ENCODE measurements around the gene ZBED1. TPM values are rescaled to one million over a fixed set of nuclear protein-coding genes. Genes with fewer than 3 reads are reported as not detected.

Gene ZBED1
- polyA plus RNA-seq, 3 donors, result 44.2 to 46.2 (median 45.4) TPM

GRCh38 chrX:2503591-2504500, 3.1 kb upstream of the ZBED1 start:
- no peak for DNase-seq (ENCODE audit: extremely low read depth in 1 of 11, low read depth in 9 of 11, low spot score in 4 of 11)

- DNase-seq (ENCODE audit: extremely low read depth in 1 of 11, low read depth in 9 of 11, low spot score in 4 of 11), result peak in 1 of 11 donors; percentile 18
Observed at GRCh38 chrX:2502668-2503519, 2.1 kb upstream of the ZBED1 start.

GRCh38 chrX:2502120-2502667, 1.4 kb upstream of the ZBED1 start:
- no peak for DNase-seq (ENCODE audit: extremely low read depth in 1 of 11, low read depth in 9 of 11, low spot score in 4 of 11)

- no peak for DNase-seq (ENCODE audit: extremely low read depth in 1 of 11, low read depth in 9 of 11, low spot score in 4 of 11)
Observed at GRCh38 chrX:2501559-2502102, 855 bp upstream of the ZBED1 start.

GRCh38 chrX:2500091-2500802, 529 bp downstream of the ZBED1 start:
- DNase-seq (ENCODE audit: extremely low read depth in 1 of 11, low read depth in 9 of 11, low spot score in 4 of 11), result peak in 1 of 11 donors; percentile 32

- DNase-seq (ENCODE audit: extremely low read depth in 1 of 11, low read depth in 9 of 11, low spot score in 4 of 11), result no peak
Observed at GRCh38 chrX:2499507-2499906, 1.3 kb downstream of the ZBED1 start.

GRCh38 chrX:2498781-2499302, 1.9 kb downstream of the ZBED1 start:
- peak in 2 of 11 donors; percentile 40 to 47 for DNase-seq (ENCODE audit: extremely low read depth in 1 of 11, low read depth in 9 of 11, low spot score in 4 of 11)

- peak in 1 of 11 donors; percentile 29 for DNase-seq (ENCODE audit: extremely low read depth in 1 of 11, low read depth in 9 of 11, low spot score in 4 of 11)
Observed at GRCh38 chrX:2497961-2498780, 2.6 kb downstream of the ZBED1 start.

- no peak for DNase-seq (ENCODE audit: extremely low read depth in 1 of 11, low read depth in 9 of 11, low spot score in 4 of 11)
Observed at GRCh38 chrX:2495595-2495994, 5.2 kb downstream of the ZBED1 start.

GRCh38 chrX:2492531-2493218, 8.1 kb downstream of the ZBED1 start:
- no peak for DNase-seq (ENCODE audit: extremely low read depth in 1 of 11, low read depth in 9 of 11, low spot score in 4 of 11)

- no peak for DNase-seq (ENCODE audit: extremely low read depth in 1 of 11, low read depth in 9 of 11, low spot score in 4 of 11)
Observed at GRCh38 chrX:2490634-2491033, 10.1 kb downstream of the ZBED1 start.

- DNase-seq (ENCODE audit: extremely low read depth in 1 of 11, low read depth in 9 of 11, low spot score in 4 of 11), result no peak
Observed at GRCh38 chrX:2489446-2490445, 11.0 kb downstream of the ZBED1 start.

- DNase-seq (ENCODE audit: extremely low read depth in 1 of 11, low read depth in 9 of 11, low spot score in 4 of 11), result no peak
Observed at GRCh38 chrX:2488621-2489285, 12.0 kb downstream of the ZBED1 start.

- no peak for DNase-seq (ENCODE audit: extremely low read depth in 1 of 11, low read depth in 9 of 11, low spot score in 4 of 11)
Observed at GRCh38 chrX:2487366-2487765, 13.4 kb downstream of the ZBED1 start.

- no peak for DNase-seq (ENCODE audit: extremely low read depth in 1 of 11, low read depth in 9 of 11, low spot score in 4 of 11)
Observed at GRCh38 chrX:2486476-2487133, 14.2 kb downstream of the ZBED1 start.
